ENCODE data around the gene RAP2A.

RAP2A gene

GRCh38 chr13:97456047-97456446, 22.1 kb downstream of the RAP2A start:
- no peak for DNase-seq

- no peak for DNase-seq
These were observed 25.3 kb downstream of the RAP2A start for GRCh38 chr13:97459215-97459777.

- DNase-seq: no peak
These were observed 26.2 kb downstream of the RAP2A start for GRCh38 chr13:97460004-97460775.

DNA sequence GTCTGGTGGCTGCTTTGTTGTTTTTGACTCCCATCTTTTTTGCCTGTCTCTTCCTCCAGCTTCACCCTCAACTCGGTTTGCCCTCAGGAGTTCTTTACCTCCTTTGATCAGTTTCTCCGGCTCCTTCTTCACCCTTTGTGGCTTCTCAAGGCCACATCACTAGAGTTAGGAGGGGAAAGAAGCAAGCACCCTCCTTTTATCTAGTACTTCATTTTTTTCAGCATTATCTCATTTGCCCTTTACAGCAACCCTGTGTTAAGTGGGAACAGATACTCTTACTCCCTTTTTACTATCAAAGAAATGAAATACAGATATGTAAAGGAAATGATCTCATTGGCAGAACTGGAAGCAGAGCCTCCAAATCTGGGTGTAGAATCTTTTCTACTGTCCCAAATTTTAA, 26.9 kb downstream of the RAP2A start:
- no peak for DNase-seq

GRCh38 chr13:97464561-97464960, 30.6 kb downstream of the RAP2A start:
- no peak for DNase-seq

- no peak for DNase-seq
These were observed 32.8 kb downstream of the RAP2A start for GRCh38 chr13:97466722-97467121.

DNA sequence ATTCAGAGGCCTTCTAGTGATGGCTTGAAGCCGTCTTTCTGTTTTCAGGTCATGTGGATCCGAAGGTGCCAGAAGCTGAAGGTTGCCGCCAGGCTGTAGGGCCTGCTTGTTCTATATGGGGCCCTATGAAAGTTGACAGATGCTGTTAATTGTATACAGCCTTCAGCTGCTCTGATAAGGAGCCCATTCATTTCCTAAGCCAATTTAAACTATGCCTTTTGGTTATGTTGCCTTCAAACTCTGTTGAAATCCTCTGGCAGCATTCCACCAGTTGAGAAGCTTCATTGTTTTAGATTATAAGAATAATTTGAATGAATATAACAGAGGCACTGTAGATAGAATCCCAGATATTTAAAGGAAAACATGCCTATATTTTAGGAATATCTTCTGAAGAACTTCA, 34.4 kb downstream of the RAP2A start:
- DNase-seq: no peak

DNA sequence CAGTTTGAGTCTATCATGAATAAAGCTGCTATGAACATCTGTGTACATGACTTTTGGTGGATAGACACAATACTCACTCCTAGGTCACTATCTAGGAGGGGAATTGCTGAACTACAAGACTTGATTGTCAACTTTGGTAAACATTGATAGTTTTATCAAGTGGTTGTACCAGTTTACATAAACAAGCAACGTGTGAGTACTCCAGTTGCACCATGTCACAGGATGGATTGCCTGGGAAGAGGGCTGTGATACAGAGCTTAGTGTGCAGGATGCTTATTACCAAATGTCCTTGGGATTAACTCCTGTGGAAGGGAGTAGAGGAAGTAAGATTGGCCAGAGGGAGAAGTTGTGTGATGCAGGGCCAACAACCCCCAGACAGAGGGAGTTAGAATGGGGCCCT, 37.7 kb downstream of the RAP2A start:
- DNase-seq: no peak

DNA sequence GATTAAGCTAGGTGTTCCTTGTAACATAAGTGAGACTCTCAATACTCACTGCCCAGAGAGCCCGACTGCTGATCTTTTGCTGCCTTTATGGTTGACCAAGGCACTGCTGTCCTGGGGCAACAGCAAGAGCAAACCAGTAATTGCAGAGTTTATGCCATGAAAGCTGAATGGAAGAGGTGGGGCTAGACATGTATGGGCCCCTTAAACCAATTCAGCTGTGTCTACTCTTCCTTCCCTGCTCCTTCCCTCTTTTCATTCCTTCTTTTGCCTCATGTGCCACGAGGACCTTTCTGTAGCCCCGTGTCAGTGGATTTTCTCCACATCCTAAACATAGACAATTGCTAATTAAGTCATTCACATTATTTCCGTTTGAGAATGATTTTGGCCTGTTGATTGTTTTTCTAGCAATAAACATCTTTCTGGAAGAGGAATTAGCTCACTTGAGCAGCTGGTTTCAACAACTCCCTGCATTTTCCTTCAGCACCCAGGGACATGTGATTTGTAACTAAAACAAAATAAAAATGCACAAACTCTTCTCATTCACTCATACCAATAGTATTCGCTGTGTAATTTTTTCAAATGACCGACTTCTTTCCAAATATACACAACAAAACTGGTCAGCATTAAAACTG, 40.5 kb downstream of the RAP2A start:
- DNase-seq: no peak

DNA sequence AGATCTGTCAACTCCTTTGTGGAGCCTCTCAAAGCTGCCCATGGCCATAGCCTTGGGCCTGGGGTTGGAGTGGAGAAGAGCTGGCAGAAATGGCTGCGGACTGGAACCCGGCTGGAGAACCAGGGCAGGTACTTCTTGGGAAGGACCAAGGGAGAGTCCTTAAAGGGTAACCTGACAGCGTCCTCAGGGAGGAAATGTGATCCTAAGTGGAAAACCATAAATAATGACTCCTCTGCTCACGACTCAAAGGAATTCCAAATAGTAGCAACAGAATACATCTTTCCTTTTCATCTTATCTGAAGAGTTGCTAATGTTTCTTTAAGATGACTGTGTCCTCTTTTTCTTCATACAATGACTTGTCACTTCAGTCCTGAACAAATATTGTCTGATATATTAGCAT, 41.0 kb downstream of the RAP2A start:
- DNase-seq: no peak

DNA sequence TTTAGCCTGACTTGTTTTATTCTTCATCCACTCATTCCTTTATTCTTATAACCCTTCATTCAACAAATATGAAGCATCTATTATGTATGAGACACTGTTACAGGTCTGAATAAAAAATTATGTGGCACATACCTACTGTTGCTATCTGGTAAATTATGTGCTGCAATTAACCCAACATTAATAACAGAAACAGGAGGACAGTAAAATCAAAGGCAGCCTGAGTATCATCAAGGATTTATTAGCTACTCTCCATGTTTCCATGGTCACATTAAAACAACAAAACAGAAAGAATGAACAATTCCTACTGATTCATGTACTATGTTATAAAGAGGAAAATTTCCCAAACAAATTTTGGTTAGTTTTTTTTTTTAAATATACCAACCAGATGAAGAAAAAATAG, 43.9 kb downstream of the RAP2A start:
- no peak for DNase-seq

DNA sequence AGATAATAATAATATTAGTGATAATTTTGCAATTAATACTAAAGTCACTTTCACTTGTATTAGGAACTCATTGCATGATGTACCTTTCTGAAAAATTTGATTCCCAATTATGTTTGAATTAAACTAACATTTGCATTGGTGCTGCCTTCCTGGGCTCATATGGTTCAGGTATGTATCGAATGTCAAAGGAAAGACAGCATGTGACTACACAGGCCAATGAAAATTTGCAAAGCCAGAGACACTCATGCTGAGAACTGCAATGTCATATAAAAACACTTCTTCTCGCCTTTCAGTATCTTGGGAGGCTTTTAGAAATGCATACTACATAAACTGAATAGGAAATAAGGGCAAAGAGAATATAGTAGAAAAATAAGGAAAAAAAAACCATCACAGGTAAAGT, 44.3 kb downstream of the RAP2A start:
- DNase-seq: no peak

GRCh38 chr13:97483465-97483864, 49.5 kb downstream of the RAP2A start:
- DNase-seq: no peak

GRCh38 chr13:97484301-97484700, 50.3 kb downstream of the RAP2A start:
- no peak for DNase-seq

- no peak for DNase-seq
These were observed 51.4 kb downstream of the RAP2A start for GRCh38 chr13:97485320-97485719.

DNA sequence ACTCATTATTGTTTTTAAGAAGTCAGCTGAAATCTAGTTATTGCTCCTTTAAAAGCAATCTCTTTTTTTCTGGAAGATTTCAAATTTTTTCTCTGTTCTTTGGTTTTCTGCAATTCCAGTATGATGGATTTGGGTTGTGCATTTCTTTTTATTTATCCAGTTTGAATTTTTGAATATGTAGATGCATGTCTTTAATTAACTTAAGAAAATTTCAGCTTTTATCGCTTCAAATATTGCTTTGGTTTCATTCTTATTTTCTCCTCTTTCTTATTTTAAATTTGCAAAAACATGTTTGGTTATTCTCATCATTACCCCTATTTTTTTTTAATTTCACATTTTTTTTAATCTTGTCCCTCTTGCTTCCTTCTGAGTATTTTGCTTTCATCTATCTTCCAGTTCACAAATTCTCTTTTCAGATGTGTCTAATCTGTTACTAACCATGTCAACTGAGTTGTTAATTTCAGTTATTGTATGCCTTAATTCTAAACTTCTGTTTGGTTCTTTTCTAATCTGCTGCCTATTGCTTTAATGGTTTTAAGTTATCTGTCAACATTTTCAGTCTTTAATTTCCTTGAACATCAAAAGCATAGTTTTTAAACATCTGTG, 56.8 kb downstream of the RAP2A start:
- no peak for DNase-seq

- DNase-seq: no peak
These were observed 57.5 kb downstream of the RAP2A start for GRCh38 chr13:97491452-97491851.

GRCh38 chr13:97492257-97492656, 58.3 kb downstream of the RAP2A start:
- DNase-seq: no peak

DNA sequence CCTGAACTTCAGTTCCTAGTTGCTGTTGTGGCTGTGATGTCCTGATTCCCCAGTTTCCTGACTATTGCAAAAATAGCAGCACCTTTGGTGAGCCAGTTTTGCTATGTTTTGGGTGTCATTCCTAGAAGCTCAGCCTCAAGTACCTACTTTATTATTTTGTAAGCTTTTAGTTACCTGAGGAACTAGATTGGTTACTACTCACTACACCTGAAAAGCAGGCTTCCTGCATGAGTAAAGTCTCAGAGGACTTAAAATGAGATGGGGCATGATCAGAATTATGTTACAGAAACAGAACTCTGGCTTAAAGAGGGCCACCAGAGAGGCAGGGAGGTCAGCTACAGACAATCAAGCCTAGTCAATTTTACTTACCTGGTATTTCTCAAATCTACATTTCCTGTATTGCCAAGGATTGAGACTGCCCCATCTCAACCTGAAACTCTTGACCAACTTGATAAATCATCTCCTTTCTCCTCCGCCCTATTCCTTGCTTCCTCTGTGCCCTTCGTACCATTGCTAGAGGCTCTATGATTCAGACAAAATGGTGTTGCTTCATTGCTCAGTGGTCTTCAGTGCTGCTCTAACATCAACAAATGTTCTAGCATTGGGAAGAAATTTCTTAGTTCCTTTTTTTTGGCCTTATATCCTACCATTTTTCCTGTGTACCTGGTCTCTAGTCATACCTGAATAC, 58.9 kb downstream of the RAP2A start:
- no peak for DNase-seq

- no peak for DNase-seq
These were observed 59.5 kb downstream of the RAP2A start for GRCh38 chr13:97493456-97493855.

DNA sequence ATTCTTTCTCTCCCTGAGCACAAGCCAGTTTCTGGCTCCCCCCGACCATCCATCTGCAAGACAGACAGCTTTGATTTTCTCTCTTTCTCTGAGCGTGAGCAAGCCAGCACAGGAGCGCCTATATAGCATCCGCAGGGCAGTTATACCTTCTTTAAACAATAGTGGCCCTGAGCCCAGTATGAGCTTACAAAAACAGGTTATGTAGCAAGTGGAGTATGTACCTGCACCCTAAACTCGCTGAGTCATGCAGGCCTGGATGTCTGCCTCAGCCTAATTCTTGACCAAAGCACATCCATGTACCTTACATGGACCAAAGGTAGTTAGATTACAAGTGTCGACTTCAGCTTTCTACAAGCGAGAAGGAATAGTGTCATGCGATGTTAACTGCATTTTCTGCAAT, 61.7 kb downstream of the RAP2A start:
- no peak for DNase-seq

- no peak for DNase-seq
These were observed 62.5 kb downstream of the RAP2A start for GRCh38 chr13:97496511-97496910.

- DNase-seq: no peak
These were observed 63.4 kb downstream of the RAP2A start for GRCh38 chr13:97497400-97497799.

Measured in CD4-positive, alpha-beta T cell treated with Interleukin-15 for 1 hour (primary cell).